H1 (cell line): Measurements from ENCODE around the gene BATF3.

Experiments used
- BRCA1 ChIP-seq: IDR thresholded peaks from 2 replicates; pipeline ENCODE4 v1.6.1; 2012; ENCODE audit warnings: low read depth, low read length, improper control_type of control experiment
- EP300 ChIP-seq, 2 experiments: IDR thresholded peaks; 1 replicate in 1 of 2; 2 replicates in 1 of 2; pipeline ENCODE4 v1.6.1; 2011 to 2012; ENCODE audit warnings: low read depth in 2 of 2, low read length in 2 of 2, mild to moderate bottlenecking in 2 of 2, borderline replicate concordance in 1 of 2, inconsistent platforms in 1 of 2, moderate library complexity in 1 of 2
- GTF2F1 ChIP-seq: IDR thresholded peaks from 2 replicates; pipeline ENCODE4 v1.6.1; 2012; ENCODE audit warnings: low read depth, low read length, improper control_type of control experiment, borderline replicate concordance
- JUND ChIP-seq: IDR thresholded peaks from 2 replicates; pipeline ENCODE4 v1.6.1; 2011; ENCODE audit warnings: mild to moderate bottlenecking, improper control_type of control experiment, low read length
- NANOG ChIP-seq: IDR thresholded peaks from 2 replicates; pipeline ENCODE4 v1.6.1; 2011; ENCODE audit warnings: low read length, low read depth, mild to moderate bottlenecking, inconsistent platforms; ENCODE audit not compliant: insufficient read depth, poor library complexity, severe bottlenecking
- NRF1 ChIP-seq: IDR thresholded peaks from 2 replicates; pipeline ENCODE4 v1.6.1; 2011; ENCODE audit warnings: mild to moderate bottlenecking, low read depth, low read length, improper control_type of control experiment
- POLR2A ChIP-seq, 2 experiments: IDR thresholded peaks; 1 replicate in 1 of 2; 2 replicates in 1 of 2; pipeline ENCODE4 v1.6.1; 2011; ENCODE audit warnings: low read depth in 2 of 2, low read length in 2 of 2, mild to moderate bottlenecking in 2 of 2; ENCODE audit errors: control extremely low read depth in 1 of 2
- POLR2AphosphoS5 ChIP-seq: IDR thresholded peaks from 2 replicates; pipeline ENCODE4 v1.6.1; 2011; ENCODE audit warnings: low read depth, low read length
- RBBP5 ChIP-seq: IDR thresholded peaks from 2 replicates; pipeline ENCODE4 v1.7.1; 2012; ENCODE audit warnings: low read depth, mild to moderate bottlenecking, inconsistent platforms, low read length, moderate library complexity, borderline replicate concordance
- TCF12 ChIP-seq: IDR thresholded peaks from 2 replicates; pipeline ENCODE4 v1.6.1; 2011; ENCODE audit warnings: low read depth, mild to moderate bottlenecking, low read length
- ZNF274 ChIP-seq: IDR thresholded peaks from 2 replicates; pipeline ENCODE4 v1.7.0; 2012; ENCODE audit warnings: low read length, borderline replicate concordance; ENCODE audit errors: extremely low read depth
- TF ChIP-seq, protein P1 (sequence below), 3 experiments: IDR thresholded peaks; 1 replicate in 2 of 3; 2 replicates in 1 of 3; pipeline versions ENCODE4 v1.5.1 to v1.6.1; 2011; ENCODE audit warnings: low read length in 3 of 3, mild to moderate bottlenecking in 3 of 3, inconsistent platforms in 2 of 3, low read depth in 1 of 3, moderate library complexity in 1 of 3; ENCODE audit not compliant: insufficient read depth in 1 of 3; ENCODE audit errors: control extremely low read depth in 1 of 3

GRCh38 chr1:212703991-212704564, 4.4 kb upstream of the BATF3 start:
- TF ChIP-seq, protein P1, sequence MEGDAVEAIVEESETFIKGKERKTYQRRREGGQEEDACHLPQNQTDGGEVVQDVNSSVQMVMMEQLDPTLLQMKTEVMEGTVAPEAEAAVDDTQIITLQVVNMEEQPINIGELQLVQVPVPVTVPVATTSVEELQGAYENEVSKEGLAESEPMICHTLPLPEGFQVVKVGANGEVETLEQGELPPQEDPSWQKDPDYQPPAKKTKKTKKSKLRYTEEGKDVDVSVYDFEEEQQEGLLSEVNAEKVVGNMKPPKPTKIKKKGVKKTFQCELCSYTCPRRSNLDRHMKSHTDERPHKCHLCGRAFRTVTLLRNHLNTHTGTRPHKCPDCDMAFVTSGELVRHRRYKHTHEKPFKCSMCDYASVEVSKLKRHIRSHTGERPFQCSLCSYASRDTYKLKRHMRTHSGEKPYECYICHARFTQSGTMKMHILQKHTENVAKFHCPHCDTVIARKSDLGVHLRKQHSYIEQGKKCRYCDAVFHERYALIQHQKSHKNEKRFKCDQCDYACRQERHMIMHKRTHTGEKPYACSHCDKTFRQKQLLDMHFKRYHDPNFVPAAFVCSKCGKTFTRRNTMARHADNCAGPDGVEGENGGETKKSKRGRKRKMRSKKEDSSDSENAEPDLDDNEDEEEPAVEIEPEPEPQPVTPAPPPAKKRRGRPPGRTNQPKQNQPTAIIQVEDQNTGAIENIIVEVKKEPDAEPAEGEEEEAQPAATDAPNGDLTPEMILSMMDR (IDR thresholded peaks at IDR 0.05; ENCODE audit: control extremely low read depth in 1 of 3, insufficient read depth in 1 of 3, low read depth in 1 of 3, low read length in 3 of 3) = no peak
- TF ChIP-seq EP300 (IDR thresholded peaks at IDR 0.05; ENCODE audit: borderline replicate concordance in 1 of 2, low read depth in 2 of 2, low read length in 2 of 2) = no peak
- TF ChIP-seq TCF12 = no peak
- TF ChIP-seq NRF1 = no peak
- TF ChIP-seq NANOG = no peak
- TF ChIP-seq GTF2F1 = no peak
- no peak for TF ChIP-seq JUND
- TF ChIP-seq POLR2A (IDR thresholded peaks at IDR 0.05; ENCODE audit: control extremely low read depth in 1 of 2, low read depth in 2 of 2, low read length in 2 of 2) = no peak
- no peak for TF ChIP-seq BRCA1
- no peak for TF ChIP-seq RBBP5
- TF ChIP-seq POLR2AphosphoS5 = no peak
- no peak for TF ChIP-seq ZNF274
